Fibroblast of skin of back (primary cell): ENCODE data around the gene ANKS1B.
"Not testable (repeated sequence)": the region's sequence is repeated elsewhere in the genome, so short reads cannot be mapped to it uniquely, and the experiment has no call there.

ENCODE experiments used
- DNase-seq: peaks from one replicate; pipeline ENCODE4 v3.0.0-alpha.2; 2013

The ANKS1B gene

DNA sequence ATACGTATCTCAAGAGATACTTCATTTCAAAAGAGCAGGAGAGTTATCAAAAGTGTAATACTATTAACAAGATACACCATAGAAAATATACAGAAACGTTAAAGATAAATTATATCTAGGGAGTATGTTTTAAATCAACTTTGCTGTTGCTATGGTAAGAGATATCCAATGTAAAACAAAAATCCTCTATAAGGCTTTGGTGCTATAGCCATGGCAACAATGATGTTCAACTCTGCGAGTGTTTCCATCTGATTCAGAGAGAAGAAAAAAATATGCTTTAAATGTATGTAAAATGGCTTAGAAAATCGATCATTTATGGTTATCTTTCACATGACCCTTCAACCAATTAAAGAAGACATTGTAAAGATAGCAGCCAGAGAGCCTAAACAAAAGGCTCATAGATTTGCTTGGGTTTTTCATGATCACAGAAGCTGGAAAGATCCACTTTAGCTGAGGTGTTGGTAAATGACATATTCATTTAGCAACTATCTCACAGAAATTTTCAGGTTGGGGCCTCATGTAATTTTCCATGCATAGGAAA is 724.2 kb downstream of the ANKS1B start:
- DNase-seq, result no peak

DNA sequence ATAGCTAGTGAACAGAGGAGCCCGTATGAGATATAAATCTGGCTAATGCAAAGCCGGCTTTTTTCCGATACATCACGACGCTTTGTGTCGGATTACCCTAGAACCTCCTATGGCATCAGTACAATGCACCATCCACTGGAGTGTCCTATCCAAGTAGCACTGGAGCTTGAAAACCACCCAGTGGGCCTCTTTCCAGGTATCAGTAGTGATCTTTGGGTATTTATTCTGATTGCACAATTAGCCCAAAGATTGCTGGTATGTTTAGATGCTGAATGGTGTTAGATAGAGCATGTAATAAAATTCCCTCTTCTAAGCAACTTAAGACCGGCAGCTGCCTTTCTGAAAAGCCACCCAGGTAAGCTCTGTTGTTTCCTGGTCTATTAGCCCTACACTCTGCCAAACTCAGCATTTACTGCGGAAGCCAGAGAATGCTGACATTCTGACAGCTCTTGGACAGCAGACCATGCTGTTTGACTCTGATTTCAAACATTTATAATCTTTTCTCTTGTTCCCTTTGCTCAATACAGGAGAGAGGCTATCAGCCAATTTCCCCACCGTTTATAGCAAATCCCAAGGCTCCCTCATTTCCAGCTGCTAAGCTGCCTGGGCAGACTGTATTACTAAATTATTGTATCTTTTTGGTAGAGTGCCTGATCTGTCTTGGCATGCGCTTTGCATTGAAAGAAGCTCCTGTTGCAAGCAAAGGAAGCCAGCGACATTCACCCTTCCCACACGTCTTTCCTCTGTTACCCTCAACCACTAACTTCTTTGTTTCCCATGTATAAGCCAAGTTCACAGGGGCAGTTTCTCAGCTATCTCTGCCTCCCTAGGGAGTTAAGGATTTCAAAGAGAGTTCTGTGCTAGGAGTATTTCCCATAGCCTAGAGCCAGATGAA is 725.4 kb downstream of the ANKS1B start:
- no peak for DNase-seq

- no peak for DNase-seq
These were observed 727.1 kb downstream of the ANKS1B start for GRCh38 chr12:99257672-99258071.

- DNase-seq, result no peak
These were observed 731.7 kb downstream of the ANKS1B start for GRCh38 chr12:99253068-99253467.

GRCh38 chr12:99250091-99250490 is 734.6 kb downstream of the ANKS1B start:
- no peak for DNase-seq

DNA sequence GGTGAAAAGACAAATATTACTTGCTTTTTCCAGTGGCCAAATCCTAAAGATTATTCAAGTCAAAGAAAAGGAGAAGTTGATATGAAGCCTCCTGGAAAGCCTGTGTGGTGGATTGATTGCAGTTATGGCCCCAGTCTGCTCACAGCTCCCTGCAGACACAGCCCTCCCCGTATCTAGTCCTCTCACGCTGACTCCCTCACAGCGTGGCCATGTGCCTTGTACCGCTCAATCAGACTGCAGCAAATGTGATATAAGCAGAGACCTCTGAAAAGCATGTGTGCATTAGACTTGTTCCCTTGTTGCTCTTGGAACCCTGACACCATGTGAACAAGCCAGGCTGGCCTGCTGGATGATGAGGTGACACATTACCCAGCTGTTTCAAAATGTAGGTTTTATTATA is 735.2 kb downstream of the ANKS1B start:
- no peak for DNase-seq

DNA sequence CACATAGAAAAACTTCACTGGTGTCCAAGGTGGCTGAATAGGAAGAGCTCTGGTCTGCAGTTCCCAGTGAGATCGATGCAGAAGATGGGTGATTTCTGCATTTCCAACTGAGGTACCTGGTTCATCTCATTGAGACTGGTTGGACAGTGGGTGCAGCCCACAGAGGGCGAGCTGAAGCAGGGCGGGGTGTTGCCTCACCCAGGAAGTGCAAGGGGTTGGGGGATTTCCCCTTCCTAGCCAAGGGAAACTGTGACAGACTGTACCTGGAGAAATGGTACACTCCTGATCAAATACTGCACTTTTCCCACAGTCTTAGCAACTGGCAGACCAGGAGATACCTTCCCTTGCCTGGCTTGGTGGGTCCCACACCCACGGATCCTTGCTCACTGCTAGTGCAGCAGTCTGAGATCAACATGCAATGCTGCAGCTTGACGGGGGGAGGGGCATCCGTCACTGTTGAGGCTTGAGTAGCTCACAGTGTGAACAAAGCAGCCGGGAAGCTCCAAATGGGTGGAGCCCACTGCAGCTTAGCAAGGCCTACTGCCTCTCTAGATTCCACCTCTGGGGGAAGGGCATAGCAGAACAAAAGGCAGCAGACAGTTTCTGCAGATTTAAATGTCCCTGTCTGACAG is 746.7 kb downstream of the ANKS1B start:
- not testable (repeated sequence) for DNase-seq

DNA sequence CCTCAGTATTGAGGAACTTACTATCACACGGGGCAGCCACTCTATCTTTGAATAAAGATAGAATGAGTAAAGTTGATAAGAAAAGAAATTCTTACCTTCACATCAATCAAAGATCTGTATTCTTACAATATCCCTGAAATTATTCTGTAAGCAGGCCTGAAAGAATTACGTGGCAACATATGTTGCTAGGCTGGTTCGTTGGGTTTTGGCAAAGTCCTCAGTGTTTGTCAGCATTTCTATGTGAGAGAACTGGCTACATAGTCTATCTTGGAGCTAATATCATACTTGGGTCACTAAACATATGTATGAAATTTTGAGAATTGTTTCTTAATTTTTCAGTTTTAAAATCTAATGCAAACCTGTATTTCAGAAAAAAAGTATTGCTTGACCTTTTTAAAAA is 749.4 kb downstream of the ANKS1B start:
- DNase-seq, result no peak

- DNase-seq, result no peak
These were observed 750.0 kb downstream of the ANKS1B start for GRCh38 chr12:99234702-99235101.

DNA sequence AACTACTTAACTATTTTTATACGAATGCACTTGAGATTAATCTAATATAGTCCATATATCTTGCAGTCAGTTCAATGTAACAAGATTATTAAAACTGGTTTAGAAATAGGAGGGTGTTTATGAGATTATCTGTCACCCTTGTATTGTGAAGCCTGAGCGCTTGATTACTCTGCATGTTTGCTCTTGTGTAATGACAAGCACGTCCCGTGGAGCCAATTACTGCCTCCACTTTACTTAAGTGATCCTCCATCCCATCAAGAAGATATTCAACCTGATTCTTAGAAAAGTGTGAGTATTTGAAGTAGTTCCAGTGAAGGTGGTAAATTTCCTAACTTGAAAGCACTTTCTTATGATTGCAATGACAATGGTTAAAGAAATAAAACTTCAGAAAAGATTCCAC is 752.4 kb downstream of the ANKS1B start:
- no peak for DNase-seq

DNA sequence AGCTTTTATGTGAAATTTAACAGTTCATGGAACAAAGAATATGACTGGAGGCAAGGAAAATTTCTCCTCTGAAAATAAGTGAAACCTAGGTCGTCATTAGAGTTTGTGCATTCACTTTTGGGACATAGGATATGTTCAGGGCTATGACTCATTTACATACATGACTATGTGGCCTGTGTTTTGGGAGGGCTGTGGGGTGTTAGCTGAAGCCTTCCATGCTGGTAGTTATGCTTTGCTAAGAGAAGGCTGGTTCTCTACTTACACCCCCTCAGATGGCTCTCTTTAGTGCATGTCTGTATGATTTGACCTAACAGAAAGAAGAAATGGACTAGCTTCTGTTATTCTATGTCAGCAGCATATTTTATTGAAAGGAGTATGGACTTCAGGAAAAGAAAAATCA is 753.7 kb downstream of the ANKS1B start:
- no peak for DNase-seq

- DNase-seq, result no peak
These were observed 760.5 kb downstream of the ANKS1B start for GRCh38 chr12:99224237-99224636.

- DNase-seq, result no peak
These were observed 761.2 kb downstream of the ANKS1B start for GRCh38 chr12:99223579-99223978.

DNA sequence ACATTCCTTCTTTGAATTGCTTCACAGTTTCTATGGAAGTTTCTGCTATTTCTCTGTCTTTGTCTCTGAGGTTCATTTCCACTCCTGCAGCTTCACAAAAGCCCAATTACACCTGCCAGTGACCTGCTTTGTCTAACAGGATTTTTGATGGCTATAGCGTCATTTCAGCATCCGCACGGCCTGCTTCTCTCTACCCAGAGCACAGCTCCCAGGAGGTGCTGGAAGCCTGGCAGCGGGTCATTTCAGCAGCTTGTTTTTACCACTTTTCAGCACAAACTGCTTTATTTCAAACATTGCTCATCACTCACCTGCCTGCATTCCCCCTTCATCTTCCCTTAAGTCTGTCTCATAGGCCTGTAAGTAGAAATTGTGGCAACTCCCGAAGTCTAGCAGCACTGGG is 771.7 kb downstream of the ANKS1B start:
- DNase-seq, result no peak

DNA sequence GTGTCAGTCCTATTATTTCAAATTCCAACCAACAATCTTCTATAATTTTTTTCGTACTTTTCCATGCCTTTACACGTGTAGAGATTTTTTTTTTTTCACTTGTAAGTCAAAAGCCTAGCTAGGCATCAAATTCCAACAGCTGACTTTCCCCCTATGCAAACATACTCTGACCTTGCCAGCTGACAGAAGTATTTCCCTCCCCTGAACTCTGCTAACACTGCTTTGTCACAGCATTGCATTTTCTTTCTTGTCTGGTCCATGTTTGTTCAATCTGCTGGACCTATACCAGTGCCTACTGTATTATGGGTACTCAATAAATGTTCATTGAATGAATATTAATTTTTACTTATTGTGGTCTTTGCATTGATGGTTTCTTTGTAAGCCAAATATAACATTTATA is 772.5 kb downstream of the ANKS1B start:
- DNase-seq, result no peak

- DNase-seq, result no peak
These were observed 779.6 kb downstream of the ANKS1B start for GRCh38 chr12:99205111-99205510.

- DNase-seq, result no peak
These were observed 782.7 kb downstream of the ANKS1B start for GRCh38 chr12:99201906-99202645.

DNA sequence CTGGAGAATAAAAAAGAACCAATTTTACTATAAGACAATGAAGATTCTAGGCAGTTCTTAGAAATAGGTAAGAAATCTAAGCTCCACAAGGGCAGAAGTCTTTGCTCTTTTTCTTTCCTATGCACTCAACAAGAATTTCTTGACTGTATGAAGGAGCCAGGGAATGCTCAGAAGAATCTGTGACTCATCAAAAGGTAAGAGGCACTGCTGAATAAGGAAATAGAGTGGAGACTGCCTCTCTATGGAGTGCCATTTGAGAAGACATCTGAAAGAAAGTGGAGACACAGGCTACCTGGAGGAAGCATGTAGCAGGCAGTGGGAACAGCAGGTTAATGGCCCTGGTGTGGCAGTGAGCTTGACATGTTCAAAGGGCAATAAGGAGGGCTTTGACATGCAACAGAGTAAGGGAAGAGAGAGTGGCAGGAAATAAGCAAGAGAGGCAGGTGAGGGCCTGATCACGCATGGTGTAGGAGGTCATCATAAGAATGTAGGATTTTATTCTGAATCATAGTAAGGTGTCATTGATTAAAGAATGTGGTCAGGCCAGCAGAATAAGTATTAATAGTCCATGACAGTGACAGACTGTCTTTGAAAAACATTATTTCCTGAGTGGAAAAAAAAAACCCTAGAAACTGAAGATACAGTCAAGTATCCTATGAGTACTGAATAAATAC is 783.9 kb downstream of the ANKS1B start:
- DNase-seq, result no peak

DNA sequence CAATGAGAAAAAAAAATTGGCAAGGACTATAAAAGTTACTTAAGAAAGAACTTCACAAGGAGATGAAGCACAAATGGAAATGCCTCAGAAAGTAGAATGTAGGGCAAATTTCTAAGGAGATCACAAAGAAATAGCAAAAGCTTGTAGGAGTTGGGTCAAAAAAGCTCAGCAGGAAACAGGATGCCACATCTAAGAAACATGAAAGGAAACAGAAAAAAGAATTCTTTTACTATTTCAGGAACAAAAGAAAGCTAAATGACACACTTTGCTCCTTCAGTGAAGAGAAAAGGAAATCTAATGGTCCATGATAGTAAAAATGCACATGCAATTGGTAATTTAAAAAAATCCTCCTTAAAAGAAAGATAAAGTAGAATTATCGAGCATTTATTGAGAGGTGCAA is 789.3 kb downstream of the ANKS1B start:
- DNase-seq, result no peak

- no peak for DNase-seq
These were observed 792.2 kb downstream of the ANKS1B start for GRCh38 chr12:99192489-99192888.

GRCh38 chr12:99176871-99177270 is 807.9 kb downstream of the ANKS1B start:
- no peak for DNase-seq

DNA sequence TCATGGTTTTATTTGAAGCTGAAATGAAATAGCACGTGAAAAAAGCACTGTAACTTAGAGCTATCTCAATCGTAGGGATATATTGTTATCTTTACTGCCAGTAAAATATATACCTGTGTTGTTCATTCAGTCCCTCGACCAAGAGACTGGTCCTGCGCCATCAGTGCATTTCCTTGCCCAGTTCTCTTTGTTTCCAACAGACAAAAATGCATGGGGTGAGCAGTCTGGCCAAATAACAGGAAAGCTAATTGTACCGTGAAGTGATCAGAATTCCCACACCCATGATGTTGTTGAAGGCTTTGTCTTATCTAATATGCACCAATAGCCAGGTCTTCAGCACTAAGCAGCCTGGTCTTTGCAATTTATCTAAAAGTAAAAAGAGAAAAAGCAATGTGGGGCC is 814.3 kb downstream of the ANKS1B start:
- no peak for DNase-seq

- no peak for DNase-seq
These were observed 814.7 kb downstream of the ANKS1B start for GRCh38 chr12:99170037-99170436.
